K562 (cell line): ENCODE results near the gene APOL4.

Source experiments
- HOXB6 ChIP-seq: fragments of 250-450 bp; sonication (Bioruptor Pico); IDR thresholded peaks from 2 replicates; pipeline ENCODE4 v1.5.1; 2022; ENCODE audit warnings: mild to moderate bottlenecking, borderline replicate concordance
- JUNB ChIP-seq: fragments of 450-650 bp; formaldehyde crosslinking; conservative IDR thresholded peaks from 2 replicates; pipeline ENCODE4 v1.4.0; 2020; ENCODE audit warnings: mild to moderate bottlenecking
- ZNF274 ChIP-seq: IDR thresholded peaks from 2 replicates; pipeline ENCODE4 v1.6.1; 2011; ENCODE audit warnings: low read depth, mild to moderate bottlenecking, low read length, moderate library complexity, borderline replicate concordance
- TF ChIP-seq, protein P1 (sequence below): fragments of 250-450 bp; sonication (Bioruptor Pico); IDR thresholded peaks from 2 replicates; pipeline ENCODE4 v1.5.0; 2020; ENCODE audit warnings: mild to moderate bottlenecking, borderline replicate concordance

DNA sequence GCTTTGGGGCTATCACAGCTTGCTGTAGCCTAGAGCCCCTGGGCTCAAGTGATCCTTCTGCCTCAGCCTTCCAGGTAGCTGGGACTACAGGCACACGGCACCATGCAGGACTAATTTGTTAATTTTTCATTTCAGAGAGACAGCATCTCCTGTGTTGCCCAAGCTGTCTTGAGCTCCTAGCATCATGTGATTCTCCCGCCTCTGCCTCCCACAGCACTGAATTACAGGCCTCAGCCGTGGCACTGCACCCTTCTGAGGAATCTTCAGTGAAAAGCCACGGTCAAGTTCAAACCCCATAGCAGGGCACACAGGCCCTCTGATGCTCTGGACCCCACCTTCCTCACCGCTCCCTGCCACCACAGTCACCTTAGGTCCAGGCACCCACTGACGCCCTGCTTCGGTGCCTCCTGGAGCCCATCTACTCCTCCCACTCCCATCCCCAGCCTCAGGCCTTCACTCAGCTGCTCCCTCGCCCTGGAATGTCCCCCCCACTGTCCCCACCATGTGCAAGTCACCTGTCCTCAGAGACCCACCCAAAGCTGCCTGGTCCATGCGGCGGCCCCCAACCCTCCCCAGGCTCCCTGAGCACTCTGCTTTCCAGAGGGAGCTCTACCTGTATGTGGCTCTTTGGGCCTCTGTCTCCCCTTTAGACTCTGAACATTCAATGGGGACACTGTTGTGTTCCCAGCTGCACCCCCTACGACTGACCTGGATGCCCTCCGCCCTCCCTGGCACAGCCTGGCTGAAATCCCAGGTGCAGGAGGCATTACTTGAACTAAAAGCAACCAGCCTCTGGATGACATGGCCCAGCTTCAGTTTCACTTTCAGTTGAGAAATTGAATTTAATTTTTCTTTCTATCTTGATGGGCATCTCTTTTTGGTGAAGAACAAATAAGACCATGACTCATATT, 36.1 kb upstream of the APOL4 start:
- TF ChIP-seq ZNF274 (no peak), HOXB6 (CRISPR knock-in tag) (no peak), JUNB (CRISPR knock-in tag) (no peak)
- TF ChIP-seq, protein P1, sequence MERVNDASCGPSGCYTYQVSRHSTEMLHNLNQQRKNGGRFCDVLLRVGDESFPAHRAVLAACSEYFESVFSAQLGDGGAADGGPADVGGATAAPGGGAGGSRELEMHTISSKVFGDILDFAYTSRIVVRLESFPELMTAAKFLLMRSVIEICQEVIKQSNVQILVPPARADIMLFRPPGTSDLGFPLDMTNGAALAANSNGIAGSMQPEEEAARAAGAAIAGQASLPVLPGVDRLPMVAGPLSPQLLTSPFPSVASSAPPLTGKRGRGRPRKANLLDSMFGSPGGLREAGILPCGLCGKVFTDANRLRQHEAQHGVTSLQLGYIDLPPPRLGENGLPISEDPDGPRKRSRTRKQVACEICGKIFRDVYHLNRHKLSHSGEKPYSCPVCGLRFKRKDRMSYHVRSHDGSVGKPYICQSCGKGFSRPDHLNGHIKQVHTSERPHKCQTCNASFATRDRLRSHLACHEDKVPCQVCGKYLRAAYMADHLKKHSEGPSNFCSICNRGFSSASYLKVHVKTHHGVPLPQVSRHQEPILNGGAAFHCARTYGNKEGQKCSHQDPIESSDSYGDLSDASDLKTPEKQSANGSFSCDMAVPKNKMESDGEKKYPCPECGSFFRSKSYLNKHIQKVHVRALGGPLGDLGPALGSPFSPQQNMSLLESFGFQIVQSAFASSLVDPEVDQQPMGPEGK (CRISPR knock-in tag), result no peak
